ENCODE measurements around the gene MARK1.

- TF ChIP-seq CTCF (IDR thresholded peaks at IDR 0.05) (no peak), POLR2A (IDR thresholded peaks at IDR 0.05) (no peak)
Measured at GRCh38 chr1:220682901-220683576, 155.1 kb downstream of the MARK1 start.

All from ovary (tissue), 3 donors.